NCI-H2171 treated with DMSO at 0.1 percent for 48 hours (cell line): Measurements from ENCODE around the gene HIPK3.
"Not testable (repeated sequence)": the region's sequence is repeated elsewhere in the genome, so short reads cannot be mapped to it uniquely, and the experiment has no call there.

ENCODE experiments used
- DNase-seq: peaks from one replicate; lab custom pipeline; 2025; lab: John Stamatoyannopoulos, UW

Gene HIPK3

DNA sequence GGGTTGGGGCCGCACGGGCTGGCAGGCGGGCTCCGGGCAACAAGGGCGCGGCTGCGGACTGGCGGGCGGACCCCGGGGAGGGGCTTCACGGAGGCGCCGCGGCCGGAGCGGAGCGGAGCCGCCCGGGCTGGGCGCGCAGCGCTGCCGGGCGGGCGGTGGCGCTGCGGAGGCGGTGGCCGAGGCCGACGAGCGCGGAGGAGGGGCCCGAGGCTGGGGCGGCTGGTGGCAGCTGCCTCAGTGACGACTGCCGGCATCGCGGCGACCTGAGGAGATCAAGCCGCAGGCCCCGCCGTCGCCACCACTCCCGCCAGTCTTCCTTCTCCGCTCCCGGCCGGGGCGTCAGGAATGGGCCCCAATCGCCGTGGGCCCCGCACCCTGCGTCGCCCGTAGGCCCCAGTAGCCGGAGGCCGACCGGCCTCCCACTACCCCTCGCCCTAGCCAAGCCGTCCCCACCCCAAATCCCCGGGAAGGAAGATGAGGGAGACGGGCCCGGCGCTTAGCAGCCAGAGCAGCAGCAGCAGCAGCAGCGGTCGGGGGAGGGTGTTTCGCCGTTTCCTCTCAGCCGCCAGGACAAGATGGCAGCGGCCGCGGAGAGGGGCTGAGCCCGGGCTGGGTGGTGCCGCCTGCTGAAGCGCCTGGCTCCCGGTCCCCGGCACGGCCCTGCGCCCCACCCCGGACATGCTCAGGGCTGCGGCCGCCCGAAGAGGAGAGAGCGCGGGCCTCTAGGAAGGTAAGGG, at the start of gene HIPK3:
TSS of gene HIPK3 (plus strand) at position 222 of the 737 bp plus-strand sequence.
- DNase-seq = peak; percentile 88

DNA sequence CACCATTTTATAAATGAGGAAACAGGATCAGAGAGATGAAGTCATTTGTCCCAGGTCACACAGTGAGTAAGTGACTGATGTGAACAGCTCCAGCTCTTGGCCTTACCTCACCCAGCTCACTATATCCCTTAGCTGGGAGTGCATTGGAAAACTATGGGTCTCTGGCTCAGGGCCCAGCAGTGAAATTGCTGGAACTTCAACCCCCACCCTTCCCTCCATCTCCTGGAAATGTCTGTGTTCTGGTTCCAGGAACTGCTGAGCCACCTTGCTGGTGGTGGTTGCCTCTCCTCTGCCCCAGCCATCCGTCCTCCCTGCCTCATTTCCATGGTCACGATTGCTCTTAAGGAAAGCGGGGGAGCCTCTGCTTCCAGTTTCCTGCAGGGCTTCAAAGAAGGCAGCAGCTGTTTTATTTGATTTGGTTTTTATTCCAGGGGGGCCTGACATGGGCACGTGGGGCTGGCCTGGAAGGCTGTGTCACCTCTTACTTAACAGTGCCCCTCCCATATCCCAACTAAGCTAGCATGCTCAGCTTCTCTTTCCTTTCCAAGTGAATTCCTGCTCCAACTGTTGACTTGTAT, 49.7 kb upstream of the HIPK3 start:
- DNase-seq = no peak

- no peak for DNase-seq
These were observed 49.0 kb upstream of the HIPK3 start for GRCh38 chr11:33208150-33208549.

- no peak for DNase-seq
These were observed 46.0 kb upstream of the HIPK3 start for GRCh38 chr11:33211153-33211552.

DNA sequence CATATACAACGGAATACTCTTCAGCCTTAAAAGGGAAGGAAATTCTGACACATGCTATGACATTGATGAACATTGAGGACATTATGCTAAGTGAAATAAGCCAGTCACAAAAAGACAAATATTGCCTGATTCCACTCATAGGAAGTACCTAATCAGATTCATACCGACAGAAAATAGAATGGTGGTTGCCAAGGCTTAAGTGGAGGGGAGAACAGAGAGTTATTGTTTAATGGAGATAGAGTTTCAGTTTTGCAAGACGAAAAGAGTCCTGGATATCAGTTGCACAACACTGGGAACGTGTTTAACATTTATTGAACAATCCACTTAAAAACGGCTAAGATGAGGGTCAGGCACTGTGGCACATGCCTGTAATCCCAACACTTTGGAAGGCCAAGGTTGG, 45.6 kb upstream of the HIPK3 start:
- peak; percentile 27 for DNase-seq

DNA sequence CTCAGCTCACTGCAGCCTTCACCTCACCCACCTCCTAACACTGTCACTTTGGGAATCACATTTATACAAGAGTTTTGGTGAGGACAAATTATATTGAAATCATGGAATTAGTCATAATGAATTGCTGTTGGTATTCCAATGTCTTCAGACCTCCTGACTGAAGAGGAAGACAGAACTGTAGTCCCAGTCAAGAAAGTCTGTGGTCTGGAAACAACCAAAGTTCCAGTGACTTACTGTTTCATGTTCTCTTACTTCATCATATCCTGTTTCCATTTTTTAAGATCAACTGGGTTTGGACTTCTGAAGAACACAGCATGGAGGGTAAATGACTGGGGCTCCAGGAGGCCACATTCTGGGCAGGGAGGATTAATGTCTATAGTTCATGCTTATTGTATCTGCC, 43.0 kb upstream of the HIPK3 start:
- no peak for DNase-seq

DNA sequence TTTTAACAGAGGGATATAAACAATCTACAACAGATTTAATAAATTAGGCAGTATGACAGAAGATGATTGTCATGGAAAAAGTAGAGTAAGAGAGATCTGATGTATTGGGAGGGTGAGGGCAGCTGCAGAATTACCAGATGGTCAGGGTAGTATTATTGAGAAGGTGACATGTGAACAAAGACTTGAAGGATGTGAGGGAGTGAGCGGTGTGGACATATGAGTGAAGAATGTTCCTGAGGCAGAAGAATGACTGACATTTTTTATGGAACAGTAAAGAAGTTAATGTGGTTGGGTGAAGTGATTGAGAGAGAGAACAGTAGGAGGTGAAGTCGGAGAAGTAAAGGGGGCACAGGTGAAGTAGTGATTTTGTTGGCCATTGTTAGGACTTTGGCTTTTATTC, 42.4 kb upstream of the HIPK3 start:
- DNase-seq = no peak

GRCh38 chr11:33216676-33217075, 40.5 kb upstream of the HIPK3 start:
- not testable (repeated sequence) for DNase-seq

DNA sequence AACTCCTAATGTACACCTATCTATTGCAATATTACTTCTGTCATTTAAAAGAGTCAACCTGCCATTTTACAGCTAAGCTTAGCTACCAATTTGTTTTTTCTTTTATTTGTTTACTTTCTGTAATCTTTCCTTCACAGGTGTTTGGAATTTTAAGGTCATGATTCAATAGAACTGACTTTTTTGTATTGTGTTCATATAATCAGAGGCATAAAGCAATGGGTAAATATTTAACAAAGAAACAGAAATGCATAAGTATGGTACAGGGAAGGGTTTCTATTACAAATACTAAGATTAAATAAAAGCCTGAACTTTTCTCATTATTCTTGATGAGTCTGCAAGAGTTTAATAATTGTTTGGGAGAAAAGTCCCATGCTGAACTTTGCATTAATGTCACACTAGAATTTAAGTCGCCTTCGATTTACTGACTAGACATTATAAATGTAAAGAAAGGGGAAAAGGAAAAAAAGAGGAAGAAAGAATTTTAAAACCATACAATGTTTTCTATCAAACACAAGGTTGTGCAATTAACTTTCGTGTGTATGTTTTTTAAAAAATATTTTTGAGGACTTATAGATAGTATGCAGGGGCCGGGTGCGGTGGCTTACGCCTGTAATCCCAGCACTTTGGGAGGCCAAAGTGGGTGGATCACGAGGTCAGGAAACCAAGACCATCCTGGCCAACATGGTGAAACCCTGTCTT, 35.0 kb upstream of the HIPK3 start:
- no peak for DNase-seq

- DNase-seq = no peak
These were observed 31.8 kb upstream of the HIPK3 start for GRCh38 chr11:33225371-33225770.

DNA sequence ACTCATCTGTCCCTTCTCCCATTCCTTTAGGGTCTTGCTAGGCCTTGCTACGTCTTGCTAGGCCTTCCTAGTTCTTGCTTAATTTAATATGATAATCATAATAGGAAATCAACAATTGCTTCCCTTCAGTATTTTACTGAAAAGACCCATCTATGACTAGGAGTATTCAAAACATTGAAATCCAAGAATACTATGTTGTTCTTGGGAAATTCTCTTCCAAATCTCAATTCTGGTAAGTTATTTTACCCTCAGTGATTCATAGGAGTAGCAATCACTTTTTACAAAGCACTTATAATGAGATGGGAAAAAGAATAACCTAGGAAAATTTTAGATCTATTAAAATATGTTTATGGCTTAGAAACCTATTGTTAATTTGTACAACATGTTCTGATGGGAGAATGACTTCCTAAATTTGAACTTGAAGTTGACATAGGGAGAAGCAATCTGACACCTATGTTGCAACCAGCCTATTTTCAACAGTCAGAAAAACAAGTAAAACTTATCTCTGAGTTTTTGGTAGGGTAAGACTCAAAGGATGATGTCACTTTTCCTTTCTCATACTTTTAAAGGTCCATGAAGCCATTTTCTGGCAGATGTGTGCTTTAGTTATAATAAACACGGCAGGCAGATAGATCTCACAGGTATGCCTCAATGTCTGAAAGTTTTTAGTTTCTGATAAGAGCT, 29.5 kb upstream of the HIPK3 start:
- no peak for DNase-seq

- DNase-seq = peak; percentile 48
These were observed 22.6 kb upstream of the HIPK3 start for GRCh38 chr11:33234397-33235190.

GRCh38 chr11:33237039-33237597, 20.1 kb upstream of the HIPK3 start:
- DNase-seq = no peak

GRCh38 chr11:33242575-33242974, 14.6 kb upstream of the HIPK3 start:
- no peak for DNase-seq

- DNase-seq = not testable (repeated sequence)
These were observed 13.5 kb upstream of the HIPK3 start for GRCh38 chr11:33243654-33244053.

DNA sequence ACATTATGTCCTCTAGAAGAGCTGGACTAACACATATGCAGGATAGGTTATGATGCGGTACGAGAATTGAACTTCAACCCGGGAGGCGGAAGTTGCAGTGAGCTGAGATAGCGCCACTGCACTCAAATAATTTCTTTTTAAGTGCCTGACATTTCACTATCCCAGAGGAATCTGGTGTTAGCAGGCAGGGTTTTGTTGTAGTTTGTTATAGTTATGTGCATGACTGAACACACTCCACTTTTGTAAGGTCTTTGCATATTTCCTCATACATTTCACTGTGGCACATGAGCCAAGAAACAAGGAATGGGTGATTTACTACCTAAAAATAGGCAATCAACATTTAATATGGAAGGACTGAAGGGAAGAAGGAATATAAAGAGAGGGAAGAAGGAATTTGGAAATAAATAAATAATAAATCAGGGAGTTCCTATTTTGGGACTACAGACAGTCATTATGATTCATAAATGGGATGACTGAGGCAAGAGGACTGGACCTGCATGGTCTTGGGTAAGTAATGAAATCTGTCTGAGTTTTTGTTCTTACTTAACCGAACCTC, 8.7 kb upstream of the HIPK3 start:
- no peak for DNase-seq

DNA sequence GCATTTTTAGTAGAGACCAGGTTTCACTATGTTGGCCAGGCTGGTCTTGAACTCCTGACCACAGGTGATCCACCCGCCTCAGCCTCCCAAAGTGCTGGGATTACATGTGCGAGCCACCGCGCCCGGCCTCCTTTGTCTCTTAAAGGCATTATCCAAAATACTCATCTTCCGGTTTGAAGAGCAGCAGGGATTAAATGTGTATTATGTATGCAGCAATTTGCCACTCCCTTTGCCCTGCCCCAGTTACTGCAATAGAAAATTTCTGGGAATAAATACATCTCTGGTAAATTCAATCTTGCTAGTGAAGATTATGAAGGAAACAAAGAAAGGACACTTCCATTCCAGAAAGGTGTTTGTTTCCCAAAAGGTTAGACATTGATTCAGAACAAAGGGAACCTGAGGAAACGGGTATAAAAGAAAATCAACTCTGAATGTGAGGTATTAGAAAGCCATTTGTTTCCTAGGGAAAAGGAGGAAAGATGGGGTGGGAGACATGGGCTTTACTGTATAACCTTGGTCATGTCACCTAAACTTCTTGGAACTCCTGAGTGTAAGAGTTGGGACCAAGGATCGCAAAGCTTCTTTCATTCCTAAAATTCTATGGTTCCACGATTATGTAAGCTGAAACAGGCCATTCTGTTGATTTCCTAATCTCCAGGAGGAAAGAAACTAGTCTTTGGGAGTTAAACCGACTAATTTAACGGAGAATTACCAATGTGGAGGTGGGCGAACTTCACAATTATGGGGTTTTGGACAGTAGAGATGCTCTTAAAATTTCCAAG, 959 bp upstream of the HIPK3 start:
- DNase-seq = no peak

DNA sequence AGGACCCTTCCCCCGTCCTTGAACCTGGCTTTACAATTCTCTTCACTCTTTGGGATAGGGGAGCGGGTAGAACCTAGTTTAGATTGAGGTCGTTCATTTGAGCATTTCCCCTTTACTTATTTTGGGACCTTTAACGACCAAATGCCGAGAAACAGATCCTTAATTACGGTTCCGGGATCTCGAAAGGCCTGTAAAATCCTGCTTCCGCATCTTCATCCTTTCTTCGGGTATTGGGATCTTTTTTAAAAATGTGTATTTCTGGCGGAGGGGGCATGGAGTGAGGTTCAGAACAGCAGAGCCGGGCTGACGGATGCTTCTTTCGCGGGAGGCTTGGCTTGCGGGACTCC, 395 bp upstream of the HIPK3 start:
- no peak for DNase-seq

- DNase-seq = peak; percentile 96
These were observed 883 bp downstream of the HIPK3 start for GRCh38 chr11:33257897-33258630.
